Measurements from ENCODE around the gene CYP27B1.

DNA sequence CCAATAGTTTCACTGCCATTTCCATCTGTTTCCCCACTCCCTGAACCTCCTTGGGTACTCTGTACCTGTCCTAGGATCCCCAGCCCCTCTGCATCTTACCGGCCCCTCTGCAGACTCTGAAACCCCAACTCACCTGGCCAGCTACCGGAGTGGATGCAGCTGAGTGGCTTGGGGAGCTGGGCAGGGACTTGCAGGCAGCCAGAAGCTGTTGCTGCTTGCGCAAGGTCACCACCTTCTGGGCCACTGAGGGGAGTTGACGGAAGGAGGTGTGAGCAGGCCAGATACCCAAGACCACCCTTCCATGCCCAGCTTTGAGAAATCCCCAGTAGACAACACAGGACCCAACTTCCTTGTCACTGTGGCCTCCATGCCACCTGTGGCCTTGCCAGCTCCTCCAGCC lies 34.6 kb downstream of the CYP27B1 start:
- TF ChIP-seq, protein P1, sequence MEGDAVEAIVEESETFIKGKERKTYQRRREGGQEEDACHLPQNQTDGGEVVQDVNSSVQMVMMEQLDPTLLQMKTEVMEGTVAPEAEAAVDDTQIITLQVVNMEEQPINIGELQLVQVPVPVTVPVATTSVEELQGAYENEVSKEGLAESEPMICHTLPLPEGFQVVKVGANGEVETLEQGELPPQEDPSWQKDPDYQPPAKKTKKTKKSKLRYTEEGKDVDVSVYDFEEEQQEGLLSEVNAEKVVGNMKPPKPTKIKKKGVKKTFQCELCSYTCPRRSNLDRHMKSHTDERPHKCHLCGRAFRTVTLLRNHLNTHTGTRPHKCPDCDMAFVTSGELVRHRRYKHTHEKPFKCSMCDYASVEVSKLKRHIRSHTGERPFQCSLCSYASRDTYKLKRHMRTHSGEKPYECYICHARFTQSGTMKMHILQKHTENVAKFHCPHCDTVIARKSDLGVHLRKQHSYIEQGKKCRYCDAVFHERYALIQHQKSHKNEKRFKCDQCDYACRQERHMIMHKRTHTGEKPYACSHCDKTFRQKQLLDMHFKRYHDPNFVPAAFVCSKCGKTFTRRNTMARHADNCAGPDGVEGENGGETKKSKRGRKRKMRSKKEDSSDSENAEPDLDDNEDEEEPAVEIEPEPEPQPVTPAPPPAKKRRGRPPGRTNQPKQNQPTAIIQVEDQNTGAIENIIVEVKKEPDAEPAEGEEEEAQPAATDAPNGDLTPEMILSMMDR (IDR thresholded peaks at IDR 0.05 in 4 of 5, conservative IDR thresholded peaks at IDR 0.05 in 1 of 5), result no peak
- no peak for TF ChIP-seq POLR2A (IDR thresholded peaks at IDR 0.05)

Data from gastrocnemius medialis (tissue), 4 donors.